ENCODE data around the gene NXPH3.

GRCh38 chr17:49578952-49579500, 3.4 kb downstream of the NXPH3 start:
- TF ChIP-seq CTCF (IDR thresholded peaks at IDR 0.05; ENCODE audit: insufficient read depth, low read length) (no peak), GABPA (IDR thresholded peaks at IDR 0.05; ENCODE audit: low read depth) (no peak), REST (IDR thresholded peaks at IDR 0.05; ENCODE audit: insufficient replicate concordance, low read depth) (no peak), POLR2AphosphoS5 (IDR thresholded peaks at IDR 0.05; ENCODE audit: low read depth) (no peak)

Data from HL-60 (cell line).